Fibroblast of skin of left quadriceps (primary cell): ENCODE data around the gene GYS1.

Source experiments
- DNase-seq, 2 experiments: peaks; one replicate each; pipeline ENCODE4 v3.0.0-alpha.2; 2013; ENCODE audit warnings: low read depth in 2 of 2

GYS1 gene

DNA sequence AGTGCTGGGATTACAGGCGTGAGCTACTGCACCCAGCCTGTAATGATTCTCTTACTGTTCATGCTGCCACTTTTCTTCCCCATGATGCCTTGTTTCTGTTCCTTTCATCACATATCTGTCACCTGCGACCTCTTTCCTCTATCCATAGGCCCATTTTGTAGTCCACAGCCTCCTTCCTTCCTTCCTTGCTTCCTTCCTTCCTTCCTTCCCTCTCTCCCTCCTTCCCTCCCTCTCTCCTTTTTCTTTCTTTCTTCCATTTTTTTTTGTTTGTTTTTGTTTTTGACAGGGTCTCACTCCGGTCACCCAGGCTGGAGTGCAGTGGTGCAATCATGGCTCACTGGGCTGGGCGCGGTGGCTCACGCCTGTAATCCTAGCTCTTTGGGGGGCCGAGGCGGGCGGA, 4.2 kb downstream of the GYS1 start:
- DNase-seq = no peak

DNA sequence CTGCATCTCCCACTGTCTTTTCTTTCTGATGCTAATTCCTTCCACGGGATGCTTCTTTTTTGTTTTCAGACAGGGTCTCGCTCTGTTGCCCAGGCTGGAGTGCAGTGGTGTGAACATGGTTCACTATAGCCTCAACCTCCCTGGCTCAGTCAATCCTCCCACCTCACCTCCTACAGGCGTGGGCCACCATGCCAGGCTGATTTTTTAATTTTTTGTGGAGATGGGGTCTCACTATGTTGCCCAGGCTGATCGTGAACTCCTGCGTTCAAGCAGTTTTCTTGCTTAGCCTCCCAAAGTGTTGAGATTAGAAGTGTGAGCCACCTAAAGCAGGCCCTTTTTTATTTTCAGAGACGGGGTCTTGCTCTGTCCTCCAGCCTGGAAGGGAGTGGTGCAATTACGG, 4.8 kb downstream of the GYS1 start:
- no peak for DNase-seq

DNA sequence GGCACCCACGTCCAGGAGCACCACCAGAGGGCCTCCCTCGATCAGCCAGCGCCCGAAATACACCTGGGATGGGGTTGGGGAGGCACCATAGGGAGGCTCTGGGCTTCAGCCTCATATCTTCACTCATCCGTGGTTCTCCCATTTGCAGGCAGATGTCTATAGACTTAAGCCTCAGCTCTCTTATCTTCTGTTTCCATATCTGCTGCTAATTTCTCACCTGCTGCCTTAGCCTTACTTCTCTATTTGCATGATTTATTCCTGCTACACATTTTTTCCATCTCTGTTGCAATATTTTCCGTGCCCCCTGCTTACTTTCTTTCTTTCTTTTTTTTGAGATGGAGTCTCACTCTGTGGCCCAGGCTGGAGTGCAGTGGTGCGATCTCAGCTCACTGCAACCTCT, 5.8 kb downstream of the GYS1 start:
- no peak for DNase-seq

DNA sequence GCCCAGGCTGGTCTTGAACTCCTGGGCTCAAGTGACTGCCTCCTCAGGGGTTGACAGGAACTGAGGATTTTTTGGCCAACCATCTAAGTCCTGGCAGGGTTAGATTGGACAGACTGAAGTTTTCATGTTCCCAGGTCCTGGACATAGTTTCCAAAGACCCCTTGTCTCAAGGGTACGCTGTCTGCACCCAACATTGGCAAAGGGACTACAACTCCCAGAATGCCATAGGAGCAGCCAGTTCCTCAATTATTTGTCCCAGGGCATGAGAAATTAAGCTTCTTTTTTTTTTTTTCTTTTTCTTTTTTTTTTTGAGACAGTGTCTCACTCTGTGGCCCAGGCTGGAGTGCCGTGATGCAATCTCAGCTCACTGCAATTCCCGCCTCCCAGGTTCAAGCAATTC, 6.9 kb downstream of the GYS1 start:
- no peak for DNase-seq

DNA sequence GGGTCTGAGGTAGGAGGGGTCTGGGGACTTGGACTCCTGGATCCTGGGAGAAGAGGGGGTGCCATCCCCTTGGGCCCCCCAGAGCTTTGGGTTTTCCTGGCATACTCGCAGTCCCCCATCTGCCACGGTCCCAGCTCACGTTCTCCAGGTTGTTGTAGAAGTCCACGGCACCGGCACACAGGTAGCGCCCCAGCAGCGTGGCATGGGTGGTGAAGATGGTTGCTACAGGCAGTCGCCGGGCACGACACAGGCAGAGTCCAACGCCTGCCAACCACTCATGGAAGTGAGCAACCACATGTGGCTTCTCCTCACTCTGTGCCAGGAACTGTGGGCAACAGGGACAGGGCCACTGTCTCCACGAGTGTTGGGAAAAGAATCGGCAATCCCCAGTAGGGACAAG, 7.4 kb downstream of the GYS1 start:
- DNase-seq = no peak

DNA sequence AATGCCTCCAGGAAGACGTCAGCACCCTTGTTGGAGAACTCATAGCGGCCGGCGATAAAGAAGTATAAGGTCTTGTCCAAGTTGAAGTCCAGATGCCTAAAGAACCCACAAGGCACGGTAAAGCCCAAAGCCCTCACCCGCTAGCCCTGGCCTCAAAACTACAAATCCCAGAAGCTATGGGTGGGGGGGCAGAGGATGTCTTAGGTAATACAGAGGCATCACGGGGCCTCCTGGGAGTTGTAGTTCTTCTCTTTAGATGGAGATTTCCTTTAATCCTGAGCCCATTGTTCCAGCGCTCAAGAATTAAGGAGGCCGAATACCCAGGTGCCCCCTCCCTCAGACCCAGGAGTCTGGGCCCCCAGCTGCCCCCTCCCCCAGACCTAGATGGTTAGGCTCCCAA, 10.8 kb downstream of the GYS1 start:
- no peak for DNase-seq

DNA sequence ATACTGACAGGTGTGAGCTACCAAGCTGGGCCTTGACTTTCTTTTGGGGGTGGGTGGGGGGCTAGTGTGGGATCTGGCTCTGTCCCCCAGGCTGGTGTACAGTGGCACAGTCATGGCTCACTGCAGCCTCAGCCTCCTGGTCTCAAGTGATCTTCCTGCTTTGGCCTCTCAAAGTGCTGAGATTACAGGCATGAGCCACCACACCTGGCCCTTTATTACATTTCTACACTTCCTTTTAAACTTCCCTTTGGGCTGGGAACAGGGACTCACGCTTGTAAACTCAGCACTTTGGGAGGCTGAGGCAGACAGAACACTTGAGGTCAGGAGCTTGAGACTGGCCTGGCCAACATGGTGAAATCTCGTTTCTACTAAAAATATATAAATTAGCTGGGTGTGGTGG, 16.0 kb downstream of the GYS1 start:
- no peak for DNase-seq

DNA sequence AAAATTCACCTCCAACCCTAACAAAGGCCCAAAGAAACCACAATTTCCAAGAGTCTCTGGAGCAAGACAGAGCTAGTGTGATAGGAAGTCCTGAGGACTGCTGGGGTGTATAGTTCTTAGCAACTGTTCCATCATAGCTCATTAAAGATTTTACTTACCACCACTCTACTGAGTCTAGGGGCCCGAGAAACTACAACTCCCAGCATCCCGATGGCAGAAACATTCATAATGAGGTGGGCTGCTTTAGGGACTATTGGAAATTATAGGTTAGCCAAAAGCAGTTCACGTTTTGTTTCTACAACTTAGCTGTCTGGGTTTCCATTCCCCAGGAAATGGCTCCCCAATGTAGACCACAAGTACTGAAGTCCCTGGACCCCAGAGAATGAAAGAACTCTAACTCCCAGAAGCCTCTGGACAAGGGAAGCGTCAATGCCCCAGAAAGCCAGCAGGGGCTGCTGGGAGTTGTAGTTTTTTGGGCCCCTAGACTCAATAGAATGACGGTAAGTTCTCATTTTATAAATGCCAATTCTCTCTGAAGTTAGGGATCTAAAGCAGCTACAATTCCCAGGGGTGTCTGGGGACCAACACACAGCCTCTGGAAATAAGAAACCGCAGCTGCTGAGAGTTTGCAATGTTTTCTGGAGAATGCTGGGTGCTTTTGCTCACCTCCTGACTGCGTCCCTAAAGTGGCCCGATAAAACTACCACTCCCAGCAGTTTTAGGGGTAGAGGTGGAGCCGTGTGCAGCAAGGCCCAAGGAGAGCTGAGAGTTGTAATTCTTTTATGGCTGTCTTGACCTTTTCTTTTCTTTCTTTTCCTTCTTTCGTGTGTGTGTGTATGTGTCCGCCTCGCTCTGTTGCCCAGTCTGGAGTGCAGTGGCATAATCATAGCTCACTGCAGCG, 16.9 kb downstream of the GYS1 start:
- no peak for DNase-seq

DNA sequence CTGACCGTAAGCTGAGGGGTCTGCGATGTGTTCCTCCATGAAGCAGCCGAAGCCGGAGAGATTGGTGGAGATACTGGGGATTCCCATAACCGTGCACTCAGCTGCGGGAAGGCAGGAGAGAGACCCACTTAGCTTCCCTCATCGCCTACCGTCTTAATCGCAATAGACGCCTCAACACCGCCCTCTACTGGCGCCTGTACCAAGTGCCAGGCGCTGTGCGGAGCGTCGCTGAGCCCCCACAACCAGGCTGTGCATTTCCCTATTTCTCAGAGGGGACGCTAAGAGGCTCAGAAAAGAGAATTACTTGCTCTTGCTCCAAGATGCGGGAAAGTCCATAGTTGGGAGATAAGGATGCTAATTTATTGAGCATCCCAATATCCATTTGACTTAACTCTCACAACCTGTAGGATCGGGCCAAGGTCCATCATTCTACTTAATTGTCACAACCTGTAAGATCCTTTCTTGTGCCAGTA, 22.1 kb downstream of the GYS1 start:
- peak in 1 of 2 experiments; percentile 58 for DNase-seq

DNA sequence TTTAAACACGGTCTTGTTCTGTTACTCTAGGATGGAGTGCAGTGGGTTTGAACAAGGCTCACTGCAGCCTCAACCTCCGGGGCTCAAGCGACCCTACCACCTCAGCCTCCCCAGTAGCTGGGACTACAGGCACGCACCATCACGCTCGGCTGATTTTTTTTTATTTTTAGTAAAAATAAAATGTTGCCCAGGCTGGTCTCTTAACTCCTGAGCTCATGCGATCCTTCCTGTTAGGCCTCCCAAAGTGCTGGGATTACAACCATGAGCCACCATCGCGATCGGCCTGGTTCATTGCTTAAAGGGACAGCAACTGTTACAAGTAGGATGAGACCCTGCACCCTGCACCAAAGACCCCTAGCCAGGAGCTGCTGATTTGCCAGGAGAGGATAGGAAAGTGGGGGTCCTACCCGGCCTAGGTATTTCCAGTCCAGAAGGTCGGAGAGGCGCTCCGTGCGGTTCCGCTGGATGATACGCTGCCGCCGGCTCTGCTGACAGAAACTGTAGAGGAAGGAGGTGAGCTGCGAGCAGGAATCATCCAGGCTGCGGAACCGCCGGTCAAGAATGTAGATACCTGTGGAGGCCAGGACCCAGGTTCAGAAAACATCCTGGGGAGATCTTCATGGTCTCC, 22.9 kb downstream of the GYS1 start:
- DNase-seq = no peak

DNA sequence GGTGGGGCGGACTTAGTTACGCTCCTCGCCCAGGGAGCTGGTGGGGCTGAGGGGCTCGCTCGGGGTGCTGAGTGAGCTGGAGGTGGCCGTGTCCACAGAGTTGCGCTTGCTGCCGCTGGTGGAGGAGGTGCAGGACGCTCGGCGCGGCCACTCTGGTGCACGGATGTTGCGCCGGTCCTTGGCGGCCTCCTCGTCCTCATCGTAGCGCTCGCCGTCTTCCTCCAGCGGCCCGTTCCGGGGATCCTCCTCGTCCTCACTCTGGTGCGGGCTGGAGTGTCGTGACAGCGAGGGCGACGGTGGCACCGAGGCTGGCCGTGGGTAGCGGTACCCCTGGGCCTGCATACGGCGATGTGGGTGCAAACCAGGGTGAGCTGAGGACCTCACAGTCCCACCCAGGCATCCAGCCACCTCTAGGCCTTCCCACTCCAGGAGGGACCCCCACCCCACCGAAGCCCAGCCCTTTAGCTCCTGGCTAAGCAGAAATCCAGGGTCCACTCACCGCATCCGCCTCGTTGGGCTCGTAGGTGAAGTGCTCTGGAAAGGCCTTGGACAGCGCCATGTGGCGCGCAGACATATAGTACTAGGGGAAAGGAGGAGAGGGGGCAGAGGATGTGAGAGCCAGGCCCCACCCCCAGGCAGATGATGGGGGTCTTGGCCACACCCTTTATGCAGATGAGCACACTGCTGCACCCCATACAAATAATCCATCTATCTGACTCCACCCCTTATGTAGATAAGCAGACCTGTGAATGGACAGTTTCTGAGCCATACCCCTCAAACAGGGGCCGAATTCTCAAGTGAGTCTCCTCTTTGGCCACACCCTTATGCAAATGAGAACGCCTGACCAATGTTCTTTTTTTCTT, 23.6 kb downstream of the GYS1 start:
- DNase-seq = no peak

DNA sequence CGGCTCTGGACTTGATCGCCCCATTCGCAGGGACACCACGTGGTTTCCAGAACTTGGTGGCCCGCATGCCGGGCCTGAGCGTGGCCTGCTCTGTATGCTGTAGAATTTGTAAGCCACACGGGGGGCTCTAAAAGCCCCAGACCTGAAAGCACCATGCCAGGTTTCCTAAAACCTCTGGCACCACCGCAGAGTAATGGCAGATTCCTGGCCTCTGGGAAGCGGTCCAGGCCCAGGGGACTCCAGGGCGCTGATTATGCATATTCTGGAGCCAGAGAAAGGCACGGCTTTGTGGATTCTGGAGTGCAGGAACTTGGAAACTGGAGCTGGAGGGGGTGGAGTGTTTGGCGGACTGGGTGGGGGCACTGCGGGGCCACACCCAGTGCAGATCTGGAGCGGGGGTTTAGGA, 24.3 kb downstream of the GYS1 start:
- DNase-seq = no peak

DNA sequence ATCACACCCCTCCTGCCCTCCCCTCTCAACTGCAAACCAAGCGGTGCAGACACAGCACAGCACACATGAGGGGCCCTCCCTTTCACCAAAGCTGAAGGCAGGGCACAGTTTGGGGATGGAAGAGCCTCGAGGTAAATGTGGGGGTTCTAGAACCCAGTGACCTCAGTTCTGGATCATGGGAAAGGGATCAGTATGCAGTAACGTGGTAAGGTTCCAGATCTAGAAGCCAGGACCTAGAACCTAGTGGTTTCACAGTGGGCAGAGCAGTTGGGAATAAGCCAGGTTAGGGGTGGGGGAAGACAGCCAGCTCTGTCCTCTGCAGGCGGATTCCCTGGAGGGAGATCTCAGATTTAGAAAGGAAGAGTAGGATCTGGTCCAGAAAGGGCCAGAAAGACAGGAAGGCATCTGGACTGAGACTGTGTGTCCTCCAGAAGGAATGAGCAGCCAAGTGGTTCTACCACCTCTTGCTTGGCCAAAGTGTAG, 24.9 kb downstream of the GYS1 start:
- no peak for DNase-seq

DNA sequence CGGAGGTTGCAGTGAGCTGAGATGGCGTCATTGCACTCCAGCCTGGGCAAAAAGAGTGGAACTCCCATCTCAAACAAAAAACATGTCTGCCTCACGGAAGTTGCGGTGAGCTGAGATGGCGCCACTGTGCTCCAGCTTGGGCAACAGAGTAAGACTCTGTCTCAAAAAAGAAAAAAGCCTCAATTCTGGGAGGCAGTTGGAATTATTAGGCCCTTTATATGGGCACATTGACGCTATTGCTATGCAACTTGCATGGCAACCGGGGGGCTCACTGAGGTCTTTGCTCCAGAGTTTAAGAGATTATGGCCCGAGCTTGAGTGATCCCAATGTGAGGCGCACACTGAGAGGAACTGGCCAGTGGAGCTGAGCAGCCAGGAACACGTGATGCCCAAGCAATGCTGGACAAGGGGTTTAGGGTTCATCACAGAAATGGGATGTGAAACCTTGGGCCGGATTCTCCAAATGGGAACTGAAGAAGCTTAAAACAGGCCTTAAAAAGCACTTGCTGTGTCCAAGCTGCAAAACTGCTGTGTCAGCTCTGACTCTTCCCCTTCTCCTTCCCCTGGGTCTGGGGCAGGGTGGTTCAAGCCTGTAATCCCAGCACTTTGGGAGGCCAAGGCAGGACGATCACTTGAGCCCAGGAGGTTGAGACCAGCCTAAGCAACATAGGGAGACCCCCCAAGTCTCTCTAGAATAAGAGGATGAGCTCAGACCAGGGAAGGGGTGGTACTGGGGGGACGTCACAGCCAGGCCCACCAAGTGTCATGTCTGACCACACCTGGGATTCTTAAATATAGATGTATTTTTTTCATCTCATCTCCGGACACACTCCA, 25.5 kb downstream of the GYS1 start:
- DNase-seq = no peak

DNA sequence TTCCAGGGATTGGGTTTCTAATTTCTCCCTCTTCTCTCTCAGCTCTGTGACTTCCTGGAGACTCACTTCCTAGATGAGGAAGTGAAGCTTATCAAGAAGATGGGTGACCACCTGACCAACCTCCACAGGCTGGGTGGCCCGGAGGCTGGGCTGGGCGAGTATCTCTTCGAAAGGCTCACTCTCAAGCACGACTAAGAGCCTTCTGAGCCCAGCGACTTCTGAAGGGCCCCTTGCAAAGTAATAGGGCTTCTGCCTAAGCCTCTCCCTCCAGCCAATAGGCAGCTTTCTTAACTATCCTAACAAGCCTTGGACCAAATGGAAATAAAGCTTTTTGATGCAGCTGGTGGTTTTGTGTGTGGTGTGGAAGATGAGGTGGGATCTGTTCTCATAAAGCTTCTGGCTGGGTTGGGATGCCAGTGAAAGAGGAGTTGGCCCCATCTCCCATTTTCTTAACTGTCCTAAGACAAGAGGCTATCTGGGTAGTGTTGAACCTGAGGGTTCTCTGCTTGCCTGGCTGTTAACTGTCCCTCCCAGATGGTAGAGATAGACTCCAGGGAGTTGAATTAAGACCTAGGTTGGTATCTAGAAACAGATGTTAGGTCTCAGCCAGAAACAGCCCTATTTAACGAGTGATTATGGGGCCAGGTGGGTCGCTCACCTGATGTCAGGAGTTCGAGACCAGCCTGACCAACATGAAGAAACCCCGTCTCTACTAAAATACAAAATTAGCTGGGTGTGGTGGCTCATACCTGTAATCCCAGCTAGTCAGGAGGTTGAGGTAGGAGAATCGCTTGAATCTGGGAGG, 26.4 kb downstream of the GYS1 start:
- DNase-seq = no peak

DNA sequence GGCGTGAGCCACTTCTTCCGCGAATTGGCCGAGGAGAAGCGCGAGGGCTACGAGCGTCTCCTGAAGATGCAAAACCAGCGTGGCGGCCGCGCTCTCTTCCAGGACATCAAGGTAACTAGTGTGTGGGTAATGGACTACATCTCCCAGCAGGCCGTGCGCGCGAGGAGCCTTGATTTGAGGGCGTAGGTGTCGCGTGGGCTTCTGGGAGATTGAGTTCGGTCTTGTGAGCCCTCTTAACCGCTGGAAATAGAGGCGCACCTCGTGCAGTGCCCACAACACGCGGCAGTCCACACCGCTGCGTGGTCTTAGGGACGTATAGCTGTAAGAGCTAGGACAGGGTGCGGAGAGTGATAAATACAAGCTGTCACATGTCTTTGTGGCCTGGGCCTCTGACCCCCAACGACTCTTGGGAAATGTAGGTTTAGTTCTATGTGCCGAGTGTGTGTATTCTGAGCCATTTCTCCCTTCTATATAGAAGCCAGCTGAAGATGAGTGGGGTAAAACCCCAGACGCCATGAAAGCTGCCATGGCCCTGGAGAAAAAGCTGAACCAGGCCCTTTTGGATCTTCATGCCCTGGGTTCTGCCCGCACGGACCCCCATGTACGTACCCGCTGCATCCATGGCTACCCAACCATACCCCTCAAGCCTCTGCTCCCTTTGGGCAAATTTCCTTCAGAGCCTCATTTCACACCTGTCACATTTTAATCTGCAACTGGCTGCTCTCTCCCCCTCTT, 27.1 kb downstream of the GYS1 start:
- no peak for DNase-seq

DNA sequence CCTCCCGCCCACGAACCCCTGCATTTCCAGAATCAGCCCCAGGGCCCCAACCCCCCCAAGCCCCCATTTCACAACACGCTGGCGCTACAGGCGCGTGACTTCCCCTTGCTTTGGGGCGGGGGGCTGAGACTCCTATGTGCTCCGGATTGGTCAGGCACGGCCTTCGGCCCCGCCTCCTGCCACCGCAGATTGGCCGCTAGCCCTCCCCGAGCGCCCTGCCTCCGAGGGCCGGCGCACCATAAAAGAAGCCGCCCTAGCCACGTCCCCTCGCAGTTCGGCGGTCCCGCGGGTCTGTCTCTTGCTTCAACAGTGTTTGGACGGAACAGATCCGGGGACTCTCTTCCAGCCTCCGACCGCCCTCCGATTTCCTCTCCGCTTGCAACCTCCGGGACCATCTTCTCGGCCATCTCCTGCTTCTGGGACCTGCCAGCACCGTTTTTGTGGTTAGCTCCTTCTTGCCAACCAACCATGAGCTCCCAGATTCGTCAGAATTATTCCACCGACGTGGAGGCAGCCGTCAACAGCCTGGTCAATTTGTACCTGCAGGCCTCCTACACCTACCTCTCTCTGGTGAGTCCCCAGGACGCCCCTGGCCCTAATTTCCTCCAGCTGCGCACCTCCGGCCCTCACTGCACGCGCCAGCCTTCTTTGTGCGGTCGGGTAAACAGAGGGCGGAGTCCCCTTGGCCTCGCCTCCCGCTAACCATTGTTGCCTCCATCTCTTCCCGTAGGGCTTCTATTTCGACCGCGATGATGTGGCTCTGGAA, 27.9 kb downstream of the GYS1 start, which contains the start of gene FTL:
Gene FTL, plus strand, starts transcription at position 270 of the 766 bp plus-strand sequence. Its CDS starts 199 bp downstream, at position 469.
- DNase-seq = peak; percentile 95

DNA sequence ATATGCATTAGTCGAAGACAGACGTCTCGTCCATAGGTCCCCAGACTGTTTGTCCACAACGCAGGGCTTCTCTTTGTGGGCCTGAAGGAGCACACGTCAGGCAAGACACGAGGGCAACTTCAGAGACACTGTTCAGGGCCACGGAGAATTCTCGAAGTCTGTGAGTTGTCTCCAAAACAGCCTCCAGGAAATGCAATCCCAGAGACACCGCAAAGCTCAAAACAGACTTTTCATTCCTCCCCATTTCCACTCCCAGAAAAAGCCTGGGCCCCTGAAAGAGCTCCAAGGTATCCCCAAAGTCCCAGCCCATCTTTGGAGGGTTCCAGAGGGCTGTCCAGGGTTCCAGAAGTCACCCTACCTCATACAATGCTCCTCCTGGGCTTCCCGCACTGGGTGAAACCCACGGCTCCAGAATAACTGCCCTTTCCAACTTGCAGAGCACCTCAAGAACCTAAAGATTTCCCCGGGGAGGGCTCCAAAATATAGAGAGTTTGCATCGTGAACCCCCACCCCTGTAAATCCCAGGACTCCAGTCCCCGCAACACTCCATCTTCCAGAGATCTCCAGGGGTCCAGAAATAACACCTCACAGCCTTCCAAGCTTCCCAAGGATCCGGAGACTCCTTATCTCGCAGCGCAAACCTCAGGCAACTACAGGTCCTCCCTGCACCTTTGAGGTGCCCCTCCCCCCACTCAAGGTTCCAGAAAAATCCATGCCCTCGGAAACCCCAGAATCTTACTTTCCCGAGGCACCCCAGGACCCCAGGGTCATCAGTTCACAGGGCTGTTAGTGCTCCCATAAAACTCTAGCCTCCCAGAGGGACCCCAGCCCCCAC, 28.7 kb downstream of the GYS1 start:
- DNase-seq = no peak
